Stimulated activated CD4-positive, alpha-beta T cell treated with anti-CD3 and anti-CD28 coated beads, Interleukin-1b, Interleukin-23, amount 100 ng/mL, for 4 hours (primary cell): Measurements from ENCODE around the gene SPRYD4.
"Not testable (repeated sequence)": the region's sequence is repeated elsewhere in the genome, so short reads cannot be mapped to it uniquely, and the experiment has no call there.

Source experiments
- DNase-seq, 2 donors: peaks; one replicate each; pipeline ENCODE4 v3.0.0-alpha.2; 2020; ENCODE audit warnings: low read depth in 2 of 2

The SPRYD4 gene

GRCh38 chr12:56476972-56477432 lies 8.6 kb downstream of the SPRYD4 start:
- no peak for DNase-seq

DNA sequence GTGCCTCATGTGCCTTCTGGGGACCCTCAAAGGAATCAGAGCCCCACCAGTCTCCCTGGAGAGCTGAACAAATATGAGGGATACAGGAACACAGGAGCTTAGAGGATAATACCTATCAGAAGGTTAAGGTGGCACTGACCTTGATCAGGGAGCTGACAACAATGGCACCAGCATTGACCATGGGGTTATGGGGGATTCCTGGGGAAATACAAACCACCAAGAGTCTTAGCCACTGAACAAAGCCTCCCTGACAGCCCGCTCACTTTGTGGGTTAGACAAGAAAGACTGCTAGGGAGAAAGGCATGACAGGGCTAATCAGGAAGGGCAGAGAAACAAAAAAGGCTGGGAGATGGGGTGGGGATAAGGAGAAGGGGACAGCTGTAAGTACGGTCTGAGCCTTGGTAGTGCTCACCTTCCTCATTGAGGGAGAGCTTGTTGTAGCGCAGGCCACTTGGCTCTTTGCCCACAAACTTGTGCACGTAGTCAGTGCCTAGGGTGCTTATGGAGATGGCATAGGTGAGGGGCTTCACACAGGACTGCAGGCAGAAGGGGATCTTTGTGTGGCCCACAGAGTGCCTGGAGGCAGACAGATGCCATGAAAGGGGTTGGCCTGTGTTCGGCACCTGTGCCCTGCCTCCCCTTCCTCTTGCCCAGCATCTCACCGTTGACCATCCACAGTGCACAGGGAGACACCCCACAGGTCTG lies 9.3 kb downstream of the SPRYD4 start:
- no peak for DNase-seq

DNA sequence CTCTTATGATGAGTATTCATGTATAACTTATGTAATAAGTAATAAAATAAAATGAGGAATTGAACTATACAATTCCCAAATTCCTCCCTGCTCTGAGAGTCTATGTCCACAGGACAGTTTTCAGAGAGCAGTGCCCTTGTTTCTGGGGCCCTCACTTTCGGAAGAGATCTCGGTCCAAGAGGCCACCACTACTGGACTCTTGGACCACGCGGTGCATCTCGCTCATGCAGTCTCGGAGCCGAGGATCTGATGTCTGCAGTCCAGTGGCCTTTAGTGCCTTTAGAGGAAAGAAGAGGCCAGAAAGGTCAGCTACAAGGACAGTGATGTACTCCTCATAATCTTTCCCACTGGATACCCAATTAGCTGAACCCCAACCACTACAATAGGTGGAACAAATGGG lies 11.2 kb downstream of the SPRYD4 start:
- DNase-seq: no peak

DNA sequence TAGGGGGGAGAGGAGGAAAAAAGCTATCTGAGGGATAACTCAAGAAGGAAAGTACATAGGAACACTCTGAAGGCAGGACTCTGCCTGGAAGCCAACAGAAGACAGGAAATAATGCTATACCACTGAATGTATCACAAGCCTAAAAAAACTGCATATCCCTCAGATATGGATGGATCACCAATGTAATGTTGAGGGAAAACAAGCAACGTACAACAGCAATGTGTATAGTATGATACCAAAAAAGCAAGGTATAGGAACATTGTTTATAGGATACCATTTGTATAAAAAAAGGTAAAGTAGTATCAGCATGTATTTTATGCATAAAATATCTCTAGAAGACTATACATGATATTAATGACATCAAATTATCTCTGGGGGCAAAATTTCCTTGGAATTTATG lies 16.2 kb downstream of the SPRYD4 start:
- no peak for DNase-seq

- DNase-seq: no peak
These were observed 18.3 kb downstream of the SPRYD4 start for GRCh38 chr12:56486694-56487093.

GRCh38 chr12:56487448-56488040 lies 19.2 kb downstream of the SPRYD4 start:
- peak in 1 of 2 donors; percentile 13 for DNase-seq

- DNase-seq: peak; percentile 55 to 66
These were observed 19.9 kb downstream of the SPRYD4 start, which contains the start of gene GLS2 for GRCh38 chr12:56488041-56488955. TSS of gene GLS2 (minus strand) at chr12:56488161. CDS start at chr12:56488118, 43 bp downstream.

DNA sequence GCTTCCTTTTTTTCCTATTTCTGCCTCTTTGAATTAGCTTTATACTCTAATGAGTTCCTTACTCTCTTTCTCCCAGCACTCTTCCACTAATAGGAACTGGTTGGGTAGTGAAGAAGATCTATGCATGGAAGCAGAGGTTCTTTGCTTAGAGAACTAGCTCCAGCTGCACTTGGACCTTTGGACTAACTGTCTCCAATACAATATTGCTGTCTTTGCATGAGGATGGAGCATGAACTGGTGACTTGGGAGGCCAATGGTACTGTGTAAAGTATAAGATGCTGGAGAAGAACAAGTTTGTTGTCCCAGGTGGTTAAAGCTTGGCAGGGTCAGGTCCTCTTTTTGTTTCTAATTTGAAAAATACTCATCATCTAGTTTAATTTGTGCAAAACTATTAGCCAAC lies 22.0 kb downstream of the SPRYD4 start:
- no peak for DNase-seq

DNA sequence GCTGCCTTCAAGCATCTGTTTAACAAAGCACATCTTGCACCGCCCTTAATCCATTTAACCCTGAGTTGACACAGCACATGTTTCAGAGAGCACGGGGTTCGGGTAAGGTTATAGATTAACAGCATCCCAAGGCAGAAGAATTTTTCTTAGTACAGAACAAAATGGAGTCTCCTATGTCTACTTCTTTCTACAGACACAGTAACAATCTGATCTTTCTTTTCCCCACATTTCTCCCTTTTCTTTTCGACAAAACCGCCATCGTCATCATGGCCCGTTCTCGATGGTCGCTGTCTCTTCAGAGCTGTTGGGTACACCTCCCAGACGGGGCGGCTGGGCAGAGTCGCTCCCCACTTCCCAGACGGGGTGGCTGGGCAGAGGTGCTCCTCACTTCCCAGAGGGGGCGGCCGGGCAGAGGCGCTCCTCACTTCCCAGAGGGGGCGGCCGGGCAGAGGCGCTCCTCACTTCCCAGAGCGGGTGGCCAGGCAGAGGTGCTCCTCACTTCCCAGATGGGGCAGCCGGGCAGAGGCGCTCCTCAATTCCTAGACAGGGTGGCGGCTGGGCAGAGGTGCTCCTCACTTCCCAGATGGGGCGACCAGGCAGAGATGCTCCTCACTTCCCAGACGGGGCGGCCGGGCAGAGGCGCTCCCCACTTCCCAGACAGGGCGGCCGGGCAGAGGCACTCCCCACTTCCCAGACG lies 25.2 kb downstream of the SPRYD4 start:
- not testable (repeated sequence) for DNase-seq

- DNase-seq: not testable (repeated sequence)
These were observed 25.7 kb downstream of the SPRYD4 start for GRCh38 chr12:56494106-56494415.

GRCh38 chr12:56494481-56494880 lies 26.1 kb downstream of the SPRYD4 start:
- not testable (repeated sequence) for DNase-seq

DNA sequence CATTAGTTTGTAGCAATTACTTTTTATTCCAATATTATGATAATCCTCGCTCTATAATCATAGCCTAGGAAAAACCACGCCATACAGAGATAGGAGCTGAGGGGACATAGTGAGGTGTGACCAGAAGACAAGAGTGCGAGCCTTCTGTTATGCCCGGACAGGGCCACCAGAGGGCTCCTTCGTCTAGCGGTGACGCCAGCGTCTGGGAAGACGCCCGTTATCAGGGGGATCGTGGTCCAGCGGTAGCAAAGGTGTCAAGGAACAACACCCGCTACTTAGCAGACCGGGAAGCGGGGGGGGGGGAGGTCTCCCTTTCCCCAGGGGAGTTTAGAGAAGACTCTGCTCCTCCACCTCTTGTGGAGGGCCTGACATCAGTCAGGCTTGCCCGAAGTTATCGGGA lies 28.3 kb downstream of the SPRYD4 start:
- DNase-seq: peak; percentile 53 to 56

DNA sequence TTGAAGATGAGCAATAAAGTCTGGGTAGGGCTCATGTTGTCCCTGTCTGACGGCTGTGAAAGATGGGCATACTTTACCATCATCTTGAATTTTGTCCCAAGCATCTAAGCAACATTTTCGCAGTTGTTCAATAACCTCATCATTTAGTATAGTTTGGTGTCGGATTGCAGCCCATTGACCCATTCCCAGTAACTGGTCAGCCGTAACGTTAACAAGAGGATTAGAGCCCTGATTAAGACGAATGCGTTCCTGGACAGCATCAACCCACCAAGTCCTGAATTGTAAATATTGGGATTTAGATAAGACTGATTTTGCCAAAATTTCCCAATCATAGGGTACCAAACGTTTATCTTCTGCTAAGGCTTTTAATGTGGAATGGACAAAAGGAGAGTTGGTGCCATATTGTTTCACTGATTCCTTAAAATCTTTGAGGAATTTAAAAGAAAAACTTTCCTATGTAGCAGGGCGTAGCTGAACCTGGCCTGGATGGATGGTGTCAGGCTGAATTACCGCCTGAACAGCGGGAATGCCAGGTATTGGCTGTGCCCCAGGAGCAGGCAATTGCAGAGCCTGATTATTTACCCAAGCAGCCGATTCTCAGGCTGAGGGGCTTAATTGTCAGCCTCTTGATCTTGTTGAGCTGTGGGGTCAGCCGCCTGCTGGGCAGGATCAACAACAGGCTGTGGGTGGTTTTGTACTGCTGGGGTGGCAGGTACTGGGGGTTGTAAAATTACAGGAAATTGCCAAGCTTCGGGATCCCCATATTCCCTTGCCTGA lies 29.9 kb downstream of the SPRYD4 start:
- not testable (repeated sequence) for DNase-seq

DNA sequence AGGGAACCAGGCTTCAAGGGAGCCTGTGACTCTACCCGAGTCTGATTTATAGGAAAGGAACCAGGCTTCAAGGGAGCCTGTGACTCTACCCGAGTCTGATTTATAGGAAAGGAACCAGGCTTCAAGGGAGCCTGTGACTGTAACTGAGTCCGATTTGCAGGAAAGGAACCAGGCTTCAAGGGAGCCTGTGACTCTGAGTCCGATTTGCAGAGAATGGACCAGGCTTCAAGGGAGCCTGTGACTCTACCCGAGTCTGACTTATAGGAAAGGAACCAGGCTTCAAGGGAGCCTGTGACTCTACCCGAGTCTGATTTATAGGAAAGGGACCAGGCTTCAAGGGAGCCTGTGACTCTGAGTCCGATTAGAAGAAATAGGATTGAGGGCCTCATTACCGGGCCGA lies 31.1 kb downstream of the SPRYD4 start:
- not testable (repeated sequence) for DNase-seq

DNA sequence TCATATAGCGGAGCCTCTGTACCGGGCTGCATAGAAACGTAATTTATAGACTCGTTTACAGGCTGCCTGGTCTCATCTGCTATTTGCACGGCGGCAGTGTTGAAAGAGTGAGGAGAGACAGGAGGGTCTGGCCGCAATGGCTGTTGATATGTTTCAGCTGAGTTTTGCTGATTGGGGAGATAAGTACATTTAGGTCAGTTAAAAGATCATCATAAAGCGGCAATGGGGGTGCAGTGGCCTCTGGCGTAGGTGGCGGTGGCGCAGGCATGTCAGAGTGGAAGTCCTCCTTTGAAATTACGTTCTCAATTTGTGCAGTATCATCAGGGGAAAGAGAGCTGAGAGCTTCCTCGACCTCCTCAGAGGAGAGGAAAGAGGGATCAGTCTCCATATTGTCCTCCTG lies 31.5 kb downstream of the SPRYD4 start:
- DNase-seq: not testable (repeated sequence)

DNA sequence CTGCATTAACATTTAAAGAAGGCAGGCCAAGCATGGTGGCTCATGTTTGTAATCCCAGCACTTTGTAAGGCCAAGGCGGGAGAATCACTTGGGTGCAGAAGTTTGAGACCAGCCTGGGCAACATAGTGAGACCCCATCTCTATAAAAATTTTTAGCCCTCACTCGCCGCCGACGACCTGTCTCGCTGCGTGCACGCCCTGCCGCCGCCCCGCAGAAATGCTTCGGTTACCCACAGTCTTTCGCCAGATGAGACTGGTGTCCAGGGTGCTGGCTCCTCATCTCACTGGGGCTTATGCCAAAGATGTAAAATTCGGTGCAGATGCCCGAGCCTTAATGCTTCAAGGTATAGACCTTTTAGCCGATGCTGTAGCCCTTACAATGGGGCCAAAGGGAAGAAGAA lies 42.4 kb downstream of the SPRYD4 start:
- no peak for DNase-seq

GRCh38 chr12:56514014-56514318 lies 45.6 kb downstream of the SPRYD4 start:
- not testable (repeated sequence) for DNase-seq

GRCh38 chr12:56517854-56518253 lies 49.5 kb downstream of the SPRYD4 start:
- DNase-seq: no peak

- DNase-seq: no peak
These were observed 50.2 kb downstream of the SPRYD4 start for GRCh38 chr12:56518570-56518969.

DNA sequence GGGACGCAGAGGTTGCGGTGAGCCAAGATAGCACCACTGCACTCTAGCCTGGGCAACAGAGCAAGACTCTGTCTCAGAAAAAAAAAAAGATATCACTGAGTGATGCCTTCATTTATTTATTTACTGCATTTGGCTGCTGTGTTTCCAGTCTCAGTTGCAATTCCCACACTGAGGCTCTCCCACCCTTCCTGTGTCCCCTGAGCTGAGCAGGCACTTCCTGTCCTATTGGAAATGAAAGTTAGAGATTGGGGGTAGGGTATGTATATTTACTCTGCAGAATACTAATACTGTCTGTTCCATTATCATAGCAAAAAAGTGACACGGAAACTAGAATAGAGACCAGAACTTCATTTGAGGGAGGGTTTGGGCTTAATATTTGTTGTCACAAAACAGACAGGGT lies 51.7 kb downstream of the SPRYD4 start:
- DNase-seq: no peak

- no peak for DNase-seq
These were observed 52.1 kb downstream of the SPRYD4 start for GRCh38 chr12:56520506-56520905.
